ENCODE measurements around the gene KLK12.

GRCh38 chr19:51076631-51077213, 41.9 kb upstream of the KLK12 start:
- no peak for TF ChIP-seq U2AF1 (optimal IDR thresholded peaks at IDR 0.05; ENCODE audit: low read depth, low read length)
- TF ChIP-seq POLR2A (conservative IDR thresholded peaks at IDR 0.05) = no peak
- TF ChIP-seq ARID2 (IDR thresholded peaks at IDR 0.05) = no peak
- TF ChIP-seq TBL1XR1 (IDR thresholded peaks at IDR 0.05; ENCODE audit: low read length in 2 of 2) = no peak
- no peak for TF ChIP-seq ZNF354B (CRISPR knock-in tag; IDR thresholded peaks at IDR 0.05)
- no peak for TF ChIP-seq CREB3 (tag; conservative IDR thresholded peaks at IDR 0.05; ENCODE audit: low read depth)

Data from K562 (cell line).